ENCODE results near the gene OR56A1.
A peak's percentile ranks its signal among the peaks of the same experiment; 100 is the strongest.
"Not testable (repeated sequence)": the region's sequence is repeated elsewhere in the genome, so short reads cannot be mapped to it uniquely, and the experiment has no call there.

The OR56A1 gene, protein sequence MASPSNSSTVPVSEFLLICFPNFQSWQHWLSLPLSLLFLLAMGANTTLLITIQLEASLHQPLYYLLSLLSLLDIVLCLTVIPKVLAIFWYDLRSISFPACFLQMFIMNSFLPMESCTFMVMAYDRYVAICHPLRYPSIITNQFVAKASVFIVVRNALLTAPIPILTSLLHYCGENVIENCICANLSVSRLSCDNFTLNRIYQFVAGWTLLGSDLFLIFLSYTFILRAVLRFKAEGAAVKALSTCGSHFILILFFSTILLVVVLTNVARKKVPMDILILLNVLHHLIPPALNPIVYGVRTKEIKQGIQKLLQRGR

DNA sequence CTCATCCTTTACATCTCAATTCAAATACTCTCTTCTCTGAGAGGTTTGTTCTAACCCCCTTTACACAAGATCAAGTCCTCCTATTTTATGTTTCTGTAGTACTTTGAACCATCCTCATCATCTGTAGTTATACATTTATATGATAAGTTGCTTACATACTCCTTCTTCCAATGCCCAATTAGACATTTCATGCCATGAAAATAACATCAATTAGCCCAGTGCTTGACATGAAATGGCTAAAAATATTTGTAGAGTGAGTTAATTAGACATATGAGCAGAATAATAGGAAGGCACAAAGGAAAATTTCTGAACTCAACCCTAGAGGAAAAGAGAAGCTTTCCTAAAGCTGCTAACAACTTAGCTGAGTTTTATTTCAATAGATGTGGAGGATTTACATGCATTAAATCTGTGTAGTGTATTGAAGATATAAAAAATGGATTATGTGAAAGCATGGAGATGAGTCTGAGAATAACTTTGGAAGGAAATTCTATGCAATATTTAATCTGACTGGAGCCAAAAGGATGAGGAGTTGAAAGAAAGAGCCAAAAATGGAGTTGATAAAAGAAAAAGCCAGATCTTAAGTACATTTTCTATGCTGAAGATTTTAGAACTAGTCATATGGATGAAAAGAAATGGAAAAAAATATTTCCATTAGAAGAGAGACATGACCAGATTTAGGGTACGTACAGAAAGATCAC lies at the start of gene OR56A1:
Gene OR56A1, minus strand, starts transcription at position 51 of the 698 bp plus-strand sequence. CDS start 3,066 bp downstream, outside the sequence.
- DNase-seq = no peak

DNA sequence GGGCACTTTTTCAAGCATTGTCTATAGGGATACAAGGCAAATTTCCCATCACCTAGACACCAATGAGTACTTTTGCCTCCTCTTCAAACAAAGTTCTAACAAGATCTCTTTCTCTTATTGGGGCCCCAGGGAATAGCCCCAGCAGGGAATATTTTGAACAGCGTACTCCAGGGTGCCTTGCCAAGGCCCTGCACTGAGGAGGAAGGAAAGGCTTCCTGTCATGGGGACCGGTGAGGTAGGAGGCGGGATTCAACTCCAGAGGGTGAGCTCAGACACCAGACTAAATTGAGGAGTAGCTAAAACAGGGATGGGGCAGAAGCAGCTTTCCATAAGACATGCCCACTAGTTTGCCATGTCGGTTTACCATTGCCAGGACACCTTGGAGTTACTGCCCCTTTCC lies 48.9 kb upstream of the OR56A1 start:
- no peak for DNase-seq

DNA sequence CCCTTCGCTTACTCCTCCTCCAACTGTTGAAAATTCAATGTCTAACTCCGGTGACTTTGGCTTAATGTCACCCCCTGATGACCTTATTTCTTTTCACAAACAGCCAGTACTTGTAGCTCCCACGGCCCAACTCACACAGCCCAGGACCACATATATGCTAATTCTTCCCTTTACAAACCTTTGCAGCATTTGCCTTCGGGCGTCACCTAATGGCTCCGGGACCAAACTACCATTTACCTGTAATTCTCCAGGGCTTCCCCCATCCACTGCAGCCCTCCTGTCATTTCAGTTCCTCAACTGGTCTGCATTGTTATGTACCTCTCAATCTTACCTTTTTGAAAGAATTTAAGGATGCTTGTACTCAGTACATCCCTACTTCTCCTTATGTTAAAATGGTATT lies 47.2 kb upstream of the OR56A1 start:
- DNase-seq = no peak

DNA sequence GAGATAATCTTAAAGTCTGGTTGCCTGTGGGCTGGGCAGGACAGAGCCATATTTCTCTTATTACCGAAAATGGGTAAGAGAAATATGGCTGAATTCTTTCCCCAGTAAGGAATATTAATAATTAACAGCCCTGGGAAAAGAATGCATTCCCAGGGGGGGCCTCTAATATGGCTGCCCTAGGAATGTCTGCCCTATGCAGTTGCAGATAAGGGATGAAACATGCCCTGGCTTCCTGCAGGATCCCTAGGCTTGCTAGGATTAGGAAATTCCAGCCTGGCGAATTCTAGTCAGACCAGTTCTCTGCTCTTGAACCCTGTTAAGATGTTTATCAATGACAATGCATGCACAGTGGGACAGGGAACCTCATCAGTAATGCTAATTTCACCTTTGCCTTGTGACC lies 45.9 kb upstream of the OR56A1 start:
- not testable (repeated sequence) for DNase-seq

DNA sequence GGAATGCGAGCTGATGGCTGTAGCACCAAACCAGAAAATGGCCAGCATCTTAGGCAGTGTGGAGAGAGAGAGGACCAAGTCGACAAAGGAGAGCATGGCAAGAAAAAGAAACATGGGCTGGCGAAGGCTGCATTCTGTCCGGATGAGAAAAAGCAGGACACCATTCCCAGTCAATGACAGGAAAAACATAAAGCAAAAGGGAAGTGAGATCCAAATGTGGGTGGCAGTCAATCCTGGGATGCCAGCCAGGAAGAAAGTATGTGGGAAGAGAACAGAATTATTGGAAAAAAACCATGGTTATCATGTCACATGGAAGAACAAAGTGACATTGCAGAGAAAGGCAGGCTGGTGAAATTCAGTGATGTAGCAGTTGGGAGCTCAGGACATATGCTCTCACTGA lies 36.9 kb upstream of the OR56A1 start:
- no peak for DNase-seq

DNA sequence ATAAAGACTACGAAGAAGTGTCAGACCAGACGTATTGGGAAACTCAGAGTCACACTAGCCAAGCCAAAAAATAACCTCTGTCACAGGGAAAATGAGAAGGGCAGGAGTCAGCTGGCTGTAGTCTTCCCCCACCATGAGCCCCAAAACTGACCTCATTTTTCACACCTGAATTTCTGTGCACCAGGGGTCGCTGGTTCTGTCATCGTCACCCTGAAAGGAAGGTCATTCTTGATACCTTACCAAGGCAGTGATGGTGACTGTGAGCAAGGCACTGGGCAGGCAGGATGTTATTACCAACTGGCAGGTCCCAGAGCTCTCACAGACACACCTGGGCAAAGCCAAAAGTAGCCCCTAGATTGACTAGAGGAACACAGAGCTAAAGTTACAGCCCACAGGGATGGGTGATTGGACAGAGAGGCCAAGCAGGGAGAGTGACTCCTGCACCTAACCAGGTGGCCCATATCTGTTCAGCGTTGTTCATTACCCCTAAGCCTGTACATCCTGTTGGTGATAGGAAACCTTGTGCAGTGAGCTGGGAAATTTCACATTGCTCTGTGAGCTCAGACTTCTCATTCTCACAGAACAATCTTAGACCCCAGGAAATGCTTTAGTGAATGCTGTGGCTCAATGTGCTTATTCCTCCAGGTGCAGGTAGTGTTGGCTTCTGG lies 32.3 kb upstream of the OR56A1 start:
- no peak for DNase-seq

DNA sequence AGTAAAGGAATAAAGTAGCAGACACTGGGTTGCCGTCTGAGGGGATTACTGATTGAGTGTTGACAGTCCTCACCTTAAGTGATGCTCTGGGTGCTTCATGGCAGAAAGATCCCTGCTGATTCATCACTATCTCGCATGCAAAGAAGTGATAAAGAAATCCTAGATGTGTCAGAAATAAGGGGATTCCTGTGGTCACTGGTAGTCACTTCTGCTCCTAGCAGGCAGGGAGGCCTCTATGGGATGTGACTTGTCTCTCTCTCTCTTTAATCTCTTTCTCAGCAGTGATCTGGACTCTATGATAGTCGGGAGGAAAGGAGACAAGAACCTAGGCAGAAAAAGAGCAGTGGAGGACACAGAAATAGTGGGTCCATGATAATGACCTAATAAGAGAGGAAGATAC lies 30.9 kb upstream of the OR56A1 start:
- no peak for DNase-seq

DNA sequence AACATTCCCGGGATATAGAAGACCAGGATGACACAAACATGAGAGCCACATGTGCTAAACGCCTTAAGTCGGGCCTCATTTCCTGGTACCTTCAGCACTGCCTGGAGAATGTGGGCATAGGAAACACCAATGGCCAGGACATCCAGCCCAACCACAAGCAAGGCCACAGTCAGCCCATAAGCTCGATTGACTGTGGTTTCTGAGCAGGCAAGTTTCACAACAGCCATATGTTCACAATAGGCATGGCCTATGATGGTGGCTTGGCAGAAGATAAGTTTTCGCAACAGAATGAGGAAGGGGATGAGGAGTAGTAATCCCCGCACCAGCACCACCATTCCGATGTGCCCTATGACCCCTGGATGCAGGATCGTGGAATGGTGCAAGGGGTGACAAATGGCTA lies 26.9 kb upstream of the OR56A1 start:
- no peak for DNase-seq

DNA sequence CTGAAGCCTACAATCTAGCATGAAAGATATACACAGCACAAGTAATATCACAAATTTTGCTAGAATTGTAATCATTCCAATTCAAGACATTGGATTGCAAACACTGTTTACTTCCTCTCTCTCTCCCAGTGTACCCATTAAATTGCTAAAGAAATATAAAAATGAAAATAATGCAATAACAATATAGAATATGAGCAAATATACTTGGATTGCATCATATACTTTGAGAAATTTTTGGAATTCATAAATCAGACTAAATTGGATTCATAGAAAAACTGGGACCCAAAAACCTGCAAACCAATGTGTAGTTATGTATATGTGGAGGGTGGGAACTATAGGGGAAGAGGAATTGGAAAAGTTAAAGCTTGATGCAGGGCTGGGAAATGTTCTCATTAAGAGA lies 25.0 kb upstream of the OR56A1 start:
- DNase-seq = no peak

DNA sequence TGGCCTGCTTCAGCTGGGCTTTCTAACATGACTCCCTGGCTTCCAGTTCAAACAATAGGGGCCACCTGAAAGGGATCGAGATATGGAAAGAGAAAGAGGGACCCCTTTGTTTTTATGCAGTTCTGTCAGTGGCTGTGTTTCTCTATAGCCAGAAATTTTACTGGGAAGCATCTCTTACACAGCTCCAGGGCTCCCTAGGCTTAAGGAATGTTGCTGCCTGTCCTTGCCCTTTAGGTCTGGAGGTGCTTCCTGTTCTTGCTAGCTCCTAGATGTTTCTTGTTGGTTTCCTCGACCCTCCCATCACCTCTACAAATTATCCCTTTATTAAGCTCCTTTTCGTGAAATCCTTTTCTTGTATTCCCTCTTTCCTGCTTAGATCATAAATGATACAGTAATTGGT lies 21.8 kb upstream of the OR56A1 start:
- DNase-seq = no peak

DNA sequence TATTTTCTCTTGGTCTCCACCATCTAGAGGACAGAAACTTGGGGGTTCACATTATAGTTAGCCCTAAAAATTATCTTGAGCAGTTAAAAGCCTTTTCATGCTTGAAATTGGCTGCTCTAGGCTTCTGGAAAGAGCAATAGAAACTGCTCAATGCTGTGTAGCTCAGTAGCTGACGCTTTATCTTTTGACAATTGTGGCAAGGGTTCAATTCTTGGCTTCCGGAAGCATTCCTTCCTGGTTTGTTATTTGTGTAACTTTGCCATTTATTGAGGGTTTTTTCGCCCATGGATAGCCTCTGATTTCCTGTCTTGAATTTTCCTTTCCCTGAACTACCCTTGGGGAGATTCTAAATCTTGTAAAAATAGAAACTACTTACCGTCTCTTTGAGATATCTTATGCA lies 10.3 kb upstream of the OR56A1 start:
- no peak for DNase-seq

DNA sequence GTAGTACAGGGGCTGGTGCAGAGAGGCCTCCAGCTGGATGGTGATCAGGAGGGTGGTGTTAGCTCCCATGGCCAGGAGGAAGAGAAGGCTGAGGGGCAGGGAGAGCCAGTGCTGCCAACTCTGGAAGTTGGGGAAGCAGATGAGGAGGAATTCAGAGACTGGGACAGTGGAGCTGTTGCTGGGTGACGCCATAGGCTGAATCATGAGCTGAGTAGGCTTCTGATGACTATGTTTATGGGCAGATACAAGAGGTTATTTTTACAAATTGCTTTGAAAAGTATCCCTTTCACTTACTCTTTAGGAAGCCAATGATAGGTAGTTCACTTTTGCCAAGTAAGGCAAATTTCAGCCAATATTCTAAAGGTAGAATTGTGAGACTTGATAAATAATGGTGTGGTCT lies 3.1 kb downstream of the OR56A1 start:
- DNase-seq = no peak

DNA sequence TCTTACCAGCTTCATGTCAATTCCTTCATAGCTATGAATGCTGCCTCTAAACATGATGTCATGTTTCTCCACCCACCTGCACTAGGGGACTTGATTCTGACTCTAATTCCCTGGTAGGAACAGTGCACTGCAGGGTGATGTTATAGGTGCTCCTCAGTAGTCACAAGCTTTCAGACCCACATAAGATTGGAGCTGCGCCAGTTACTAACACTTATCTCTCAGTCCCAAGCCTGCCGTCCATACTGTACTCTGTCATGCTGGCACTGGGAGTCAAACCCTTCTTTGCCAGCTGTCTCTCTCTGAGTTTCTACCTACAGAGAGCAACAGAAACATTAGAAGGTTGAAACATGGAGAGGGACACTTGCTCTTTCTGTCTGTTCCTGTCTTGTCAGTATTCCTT lies 5.5 kb downstream of the OR56A1 start:
- no peak for DNase-seq

DNA sequence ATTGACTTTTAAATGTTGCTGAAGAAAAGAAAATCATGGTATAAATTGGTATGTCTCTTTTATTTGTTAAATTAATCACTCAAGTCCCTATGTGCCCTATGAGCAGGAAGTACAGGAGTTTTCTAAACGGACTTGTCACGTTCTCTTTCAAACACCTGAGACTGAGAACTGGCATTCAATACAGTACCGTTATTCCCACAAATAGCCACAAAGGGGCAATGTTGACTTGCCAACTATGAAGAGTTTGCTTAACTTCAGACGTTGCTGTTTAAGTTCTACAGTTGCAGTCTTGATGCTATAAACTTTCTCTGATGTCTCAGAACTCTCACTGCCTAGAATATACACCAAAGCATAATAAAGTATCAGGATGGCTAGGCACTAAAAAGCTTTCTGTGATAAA lies 7.6 kb downstream of the OR56A1 start:
- peak; percentile 19 for DNase-seq

DNA sequence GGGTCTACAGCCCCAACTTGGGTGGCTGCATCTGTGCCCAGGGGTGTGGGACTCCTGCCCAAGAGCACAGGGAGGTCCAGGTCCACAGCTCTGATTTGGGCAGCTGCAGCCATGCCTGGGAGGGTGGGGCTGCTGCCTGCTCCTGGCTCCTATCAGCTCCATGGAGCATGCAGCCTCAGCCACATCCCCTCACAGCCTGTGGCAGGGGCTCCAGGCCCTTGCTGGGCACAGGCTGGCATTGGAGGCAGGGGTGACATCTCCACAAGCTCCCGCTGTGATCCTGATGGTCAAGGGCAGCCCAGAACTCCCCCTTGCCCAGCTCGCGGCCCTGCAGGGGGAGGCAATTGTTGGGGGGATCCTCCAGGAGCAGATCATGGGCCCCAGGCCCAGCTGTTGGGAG lies 17.5 kb downstream of the OR56A1 start:
- DNase-seq = no peak

DNA sequence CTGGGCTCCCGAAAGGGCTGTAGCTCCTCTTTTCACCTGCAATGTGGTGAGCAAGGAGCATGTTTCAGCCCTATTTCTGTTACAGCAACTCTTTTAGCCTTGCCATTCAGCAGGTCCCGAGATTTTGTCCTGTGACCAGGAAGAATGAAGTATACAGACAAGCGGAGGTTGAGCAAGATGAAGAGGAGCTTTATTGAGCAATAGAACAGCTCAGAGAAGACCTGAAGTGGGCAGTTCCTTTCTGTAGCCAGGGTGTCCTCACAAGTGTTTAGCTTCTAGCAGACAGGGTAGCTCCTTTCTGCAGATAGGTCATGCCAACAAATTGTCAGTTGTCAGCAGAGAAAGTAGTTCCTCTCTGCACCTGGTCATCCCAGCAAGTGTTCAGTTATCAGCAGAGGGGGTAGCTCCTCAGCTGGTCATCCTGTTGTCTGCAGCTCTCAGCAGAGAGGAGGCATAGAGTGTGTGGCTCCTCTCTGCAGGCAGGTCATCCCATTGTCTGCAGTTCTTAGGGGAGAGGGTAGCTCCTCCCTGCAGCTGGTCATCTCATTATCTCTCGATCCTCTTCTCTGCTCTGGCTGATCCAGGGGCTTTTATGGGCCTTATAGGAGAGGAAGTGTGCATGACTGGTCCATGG lies 18.4 kb downstream of the OR56A1 start:
- DNase-seq = no peak

DNA sequence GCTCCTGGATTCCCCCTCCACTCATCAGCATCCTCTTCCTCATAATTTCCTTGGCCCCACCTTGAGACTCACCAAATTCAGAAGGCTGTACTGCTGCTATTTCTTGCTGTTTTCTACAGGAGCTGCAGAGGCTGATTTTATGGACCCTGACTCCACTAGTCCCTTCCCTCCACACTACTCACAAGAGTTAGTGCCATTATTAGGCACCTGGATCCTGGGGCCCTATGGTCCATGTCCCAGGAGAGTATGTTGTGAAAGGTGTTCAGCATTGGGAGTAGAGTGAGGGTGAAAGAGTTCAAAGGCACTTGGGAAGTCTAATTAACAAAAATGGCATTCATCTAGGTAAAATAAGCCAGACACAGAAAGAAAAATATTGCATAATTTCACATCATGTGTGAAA lies 23.7 kb downstream of the OR56A1 start, which contains the start of gene OR56A4:
Gene OR56A4, minus strand, starts transcription at position 101 of the 400 bp plus-strand sequence. CDS start 3,954 bp downstream, outside the sequence.
- DNase-seq = no peak

DNA sequence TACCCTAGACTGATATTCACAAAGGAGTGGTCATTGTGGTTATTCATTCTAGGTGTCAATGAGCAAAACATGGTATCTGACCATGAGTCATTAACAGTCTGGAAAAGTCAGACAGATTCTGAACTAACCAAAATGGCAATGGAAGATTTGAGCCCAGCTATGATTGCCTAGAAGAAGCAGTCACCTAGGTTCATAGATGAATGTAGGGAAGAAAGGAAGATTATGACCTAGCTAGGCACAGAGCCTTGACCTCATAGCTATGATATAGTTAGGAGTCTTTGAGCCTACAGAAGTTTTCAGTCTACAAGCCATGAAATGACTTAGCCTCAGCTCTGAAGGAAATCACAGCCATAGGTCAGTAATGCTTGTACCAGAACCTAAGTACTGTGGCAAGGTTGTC lies 24.2 kb downstream of the OR56A1 start:
- DNase-seq = no peak

DNA sequence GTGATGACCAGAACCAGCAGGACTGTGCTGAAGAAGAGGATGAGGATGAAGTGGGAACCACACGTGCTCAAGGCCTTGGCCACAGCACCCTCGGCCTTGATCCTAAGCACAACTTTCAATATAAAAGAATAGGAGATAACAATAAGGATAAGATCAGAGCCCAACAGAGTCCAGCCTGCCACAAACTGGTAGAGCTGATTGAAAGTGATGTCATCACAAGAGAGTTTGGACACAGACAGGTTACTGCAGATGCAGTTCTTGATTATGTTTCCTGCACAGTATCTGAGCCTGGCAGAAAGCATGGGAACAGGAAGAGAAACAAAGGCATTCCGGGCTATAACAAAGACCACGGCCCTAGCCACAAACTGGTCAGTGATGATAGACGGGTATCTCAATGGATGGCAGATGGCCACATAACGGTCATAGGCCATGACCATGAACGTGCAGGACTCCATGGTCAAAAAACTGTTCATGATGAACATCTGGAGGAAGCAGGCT lies 28.3 kb downstream of the OR56A1 start:
- DNase-seq = no peak

DNA sequence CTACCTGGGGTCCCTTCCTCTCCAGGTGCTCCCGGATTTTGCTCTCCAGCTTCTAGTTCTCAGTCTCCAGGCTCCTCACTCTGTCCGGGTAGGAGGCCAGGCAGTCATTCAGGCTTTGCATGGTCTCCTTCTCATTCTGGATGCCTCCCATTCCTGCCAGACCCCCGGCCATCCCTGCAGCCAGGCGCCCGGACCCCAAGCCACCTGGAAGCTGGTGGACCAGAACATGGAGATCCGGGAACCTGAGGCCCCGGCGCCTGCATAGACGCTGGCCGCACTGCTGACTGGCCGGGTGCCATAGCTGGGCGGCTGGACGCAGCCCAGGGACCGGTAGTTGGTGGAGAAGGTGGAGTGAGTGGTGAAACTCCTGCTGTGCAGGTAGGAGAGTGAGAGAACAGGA lies 35.8 kb downstream of the OR56A1 start:
- DNase-seq = no peak

DNA sequence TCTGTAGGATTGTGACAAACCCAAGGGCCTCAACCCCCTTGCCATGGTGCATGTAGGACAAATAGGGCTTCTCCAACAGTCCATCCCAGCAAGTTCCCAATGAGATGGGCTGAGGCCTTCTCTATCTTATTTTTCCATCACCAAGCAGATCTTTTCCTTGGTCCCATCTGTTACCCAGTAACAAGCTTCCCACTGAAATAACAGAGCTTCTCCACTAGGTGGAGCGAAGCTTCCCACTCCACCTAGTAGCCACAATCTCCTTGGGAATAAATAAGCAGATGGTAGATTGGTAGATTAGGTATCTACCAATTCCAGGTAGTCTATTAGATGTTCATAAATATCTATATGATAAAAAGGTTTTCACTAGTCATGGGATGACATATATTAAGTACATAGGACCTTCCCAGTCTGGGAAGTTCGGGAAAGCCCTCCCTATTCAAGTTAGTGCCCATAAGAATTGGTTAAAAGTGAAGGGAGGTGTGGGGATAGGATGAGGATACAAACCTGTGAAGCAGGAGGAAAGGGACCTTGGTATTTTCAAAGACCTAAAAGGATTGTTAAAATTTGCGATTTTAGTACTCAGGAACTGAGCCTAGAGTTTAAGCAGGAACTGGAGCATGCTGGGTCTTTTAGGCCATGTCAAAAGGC lies 37.8 kb downstream of the OR56A1 start:
- DNase-seq = no peak

DNA sequence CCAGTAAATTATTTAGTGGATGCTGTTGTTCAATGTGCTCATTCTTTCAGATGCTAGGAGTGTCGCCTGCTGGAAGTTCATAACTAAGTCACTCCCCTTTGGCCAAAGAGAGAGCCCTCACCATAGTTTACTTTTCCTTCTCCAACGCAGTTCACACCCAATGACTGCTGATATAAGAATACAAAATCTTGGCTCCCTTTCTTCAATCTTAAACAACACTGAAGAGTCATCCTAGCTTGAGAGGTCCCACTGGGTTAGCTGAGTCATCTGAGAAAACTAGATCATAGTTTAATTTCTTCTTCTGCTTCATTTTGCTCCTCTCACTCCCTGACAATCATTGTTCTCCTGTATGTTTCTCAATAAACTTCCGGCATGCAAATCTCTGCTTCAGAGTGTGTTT lies 38.4 kb downstream of the OR56A1 start:
- no peak for DNase-seq

DNA sequence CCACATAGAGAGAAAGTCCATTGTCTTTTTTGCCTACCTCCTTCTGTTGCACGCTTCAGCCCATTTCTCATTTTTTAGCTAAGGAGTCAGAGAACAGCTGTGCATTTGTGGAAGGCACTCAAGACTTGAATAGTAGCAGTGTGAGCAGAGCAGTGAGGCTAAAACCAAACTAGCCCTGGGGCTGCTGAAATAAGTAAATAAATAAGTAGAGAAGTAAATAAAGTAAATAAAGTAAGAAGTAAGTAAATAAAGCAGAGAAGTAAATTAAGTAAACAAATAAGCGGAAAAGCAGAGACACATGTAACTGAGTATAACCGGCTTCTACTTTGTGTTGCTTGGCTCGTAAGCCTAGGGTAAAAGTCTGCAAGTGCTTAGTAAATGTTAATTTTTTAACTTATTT lies 41.4 kb downstream of the OR56A1 start:
- DNase-seq = no peak

Measured in NCI-H1105 (cell line).